ENCODE measurements around the gene DBX2. TPM values are rescaled to one million over a fixed set of nuclear protein-coding genes. Genes with fewer than 3 reads are reported as not detected.
"Not testable (repeated sequence)": the region's sequence is repeated elsewhere in the genome, so short reads cannot be mapped to it uniquely, and the experiment has no call there.

The DBX2 gene
- 0.08 TPM for polyA plus RNA-seq (ENCODE audit: insufficient read length)
- long read RNA-seq, donor 1: 0 reads
- long read RNA-seq, donor 2, partial matches to known transcripts: 0 of 1 reads
- long read RNA-seq, donor 2, other reads (novel, unspliced or antisense): 0 of 1 reads
- long read RNA-seq, donor 3: 0 reads
- long read RNA-seq, donor 4: 0 reads
- long read RNA-seq, donor 5: 0 reads
- long read RNA-seq, donor 6: 0 reads
- long read RNA-seq, donor 7: 0 reads
- long read RNA-seq, donor 8: 0 reads

DNA sequence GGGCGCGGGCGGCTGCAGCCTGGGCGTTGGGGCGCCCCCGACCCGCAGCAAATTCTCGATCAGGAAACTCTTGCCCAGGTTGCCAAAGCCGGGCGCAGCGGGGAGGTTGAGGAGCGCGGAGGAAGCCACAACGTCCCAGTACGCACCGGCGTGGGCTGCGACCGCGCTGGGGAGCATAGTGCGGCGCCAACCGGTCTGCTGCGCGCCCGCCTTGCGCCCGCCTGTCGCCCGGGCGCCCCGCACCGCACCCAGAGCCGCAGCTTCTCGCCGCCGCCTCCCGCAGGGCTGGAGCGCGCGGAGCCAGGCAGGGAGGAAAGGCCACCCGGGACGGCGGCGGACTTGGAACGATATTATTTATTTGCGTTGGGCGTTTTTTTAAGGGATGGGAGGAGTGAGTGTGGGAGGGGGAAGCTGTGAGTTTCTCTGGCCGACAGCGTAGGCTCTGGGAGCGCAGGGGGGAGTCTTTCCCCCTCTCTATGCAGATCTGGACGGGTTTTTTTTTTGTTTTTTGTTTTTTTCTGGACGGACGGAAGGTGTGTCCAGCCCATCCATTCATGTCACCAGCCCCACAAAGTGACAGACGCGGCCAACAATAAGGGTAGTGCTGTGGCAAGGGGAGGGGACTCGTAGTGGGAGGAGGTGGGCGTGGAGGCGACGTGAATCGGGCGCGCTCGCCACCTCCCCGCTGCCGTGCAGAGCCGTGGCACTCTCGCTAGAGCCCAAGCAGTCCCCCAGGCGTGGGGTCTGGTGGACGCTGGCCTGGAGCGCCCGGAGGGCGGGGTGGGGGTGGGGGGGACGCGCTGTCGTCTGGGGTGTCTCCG lies at the start of gene DBX2:
Gene DBX2 (minus strand): TSS at position 349 of the 821 bp plus-strand sequence. CDS start 172 bp downstream, at position 177.
- peak; percentile 34 for DNase-seq

- DNase-seq: no peak
Observed at GRCh38 chr12:45098766-45099165, 47.9 kb upstream of the DBX2 start.

GRCh38 chr12:45095417-45095816 lies 44.5 kb upstream of the DBX2 start:
- DNase-seq: not testable (repeated sequence)

GRCh38 chr12:45093051-45093450 lies 42.2 kb upstream of the DBX2 start:
- no peak for DNase-seq

DNA sequence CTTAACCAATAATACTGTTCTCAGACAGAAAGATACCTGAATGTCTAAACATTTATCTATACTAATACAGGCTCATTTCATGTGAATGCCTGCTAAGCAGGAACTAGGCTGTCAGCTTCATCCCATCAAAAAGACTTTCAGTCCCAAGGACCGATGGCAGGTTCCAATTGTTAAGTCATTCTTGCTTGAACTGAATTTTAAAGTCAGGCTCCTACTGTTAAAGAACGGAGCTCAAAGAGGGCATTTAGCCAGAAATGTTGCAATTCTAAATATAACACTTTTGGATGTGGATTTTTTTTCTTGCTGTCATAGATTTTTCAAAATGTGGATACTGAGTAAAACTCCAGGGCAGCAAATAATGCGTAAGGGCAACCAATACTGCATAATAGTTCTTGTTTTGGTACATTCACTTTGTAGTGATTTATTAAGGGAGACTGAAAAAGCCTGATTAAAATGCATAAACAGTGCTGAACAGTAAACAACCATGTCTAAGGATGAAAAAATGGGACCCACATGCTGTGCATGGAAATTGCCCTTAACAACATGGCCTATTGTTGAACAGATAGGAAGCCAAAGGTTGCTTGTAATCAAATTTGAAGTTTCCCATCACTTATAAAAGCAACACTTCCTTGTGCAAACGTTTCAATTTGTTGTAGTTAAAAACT lies 38.6 kb upstream of the DBX2 start:
- no peak for DNase-seq

DNA sequence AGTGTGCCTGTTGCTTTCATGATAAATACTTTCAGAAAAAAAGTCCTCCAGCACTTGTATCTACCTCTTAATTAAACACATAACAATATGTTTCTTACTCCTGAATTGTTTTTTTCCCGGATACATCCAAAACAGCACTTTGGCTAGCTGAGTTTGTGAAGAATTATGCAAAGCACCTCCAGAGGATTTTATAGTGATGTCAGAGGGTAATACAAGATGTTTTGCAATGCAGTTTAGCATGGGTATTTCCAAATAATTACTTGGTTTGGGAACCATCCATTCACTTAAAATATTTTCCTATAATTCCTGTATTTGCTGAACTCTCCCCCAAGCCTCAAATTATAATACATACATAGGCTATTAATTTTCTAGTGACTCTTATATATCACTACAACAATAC lies 37.7 kb upstream of the DBX2 start:
- DNase-seq: no peak

- not testable (repeated sequence) for DNase-seq
Observed at GRCh38 chr12:45084248-45084647, 33.3 kb upstream of the DBX2 start.

DNA sequence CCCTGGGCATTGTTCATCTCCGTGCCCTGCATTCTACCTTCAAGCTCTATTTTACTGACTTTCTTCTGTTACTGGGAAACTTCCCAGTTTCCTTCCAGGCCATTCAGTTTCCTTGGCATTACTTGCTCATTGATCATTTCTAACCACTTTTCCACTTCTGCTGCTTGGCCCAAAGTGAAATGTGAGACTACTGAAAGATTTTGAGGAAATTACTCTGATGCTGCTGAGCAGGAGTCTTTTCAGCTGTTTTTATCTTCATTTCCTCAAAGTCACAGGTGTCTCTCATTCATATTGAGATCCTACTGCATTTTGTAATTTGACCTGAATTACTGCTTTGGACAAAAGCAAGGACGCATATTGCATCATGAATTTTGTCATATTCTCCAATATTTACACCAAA lies 26.4 kb upstream of the DBX2 start:
- no peak for DNase-seq

DNA sequence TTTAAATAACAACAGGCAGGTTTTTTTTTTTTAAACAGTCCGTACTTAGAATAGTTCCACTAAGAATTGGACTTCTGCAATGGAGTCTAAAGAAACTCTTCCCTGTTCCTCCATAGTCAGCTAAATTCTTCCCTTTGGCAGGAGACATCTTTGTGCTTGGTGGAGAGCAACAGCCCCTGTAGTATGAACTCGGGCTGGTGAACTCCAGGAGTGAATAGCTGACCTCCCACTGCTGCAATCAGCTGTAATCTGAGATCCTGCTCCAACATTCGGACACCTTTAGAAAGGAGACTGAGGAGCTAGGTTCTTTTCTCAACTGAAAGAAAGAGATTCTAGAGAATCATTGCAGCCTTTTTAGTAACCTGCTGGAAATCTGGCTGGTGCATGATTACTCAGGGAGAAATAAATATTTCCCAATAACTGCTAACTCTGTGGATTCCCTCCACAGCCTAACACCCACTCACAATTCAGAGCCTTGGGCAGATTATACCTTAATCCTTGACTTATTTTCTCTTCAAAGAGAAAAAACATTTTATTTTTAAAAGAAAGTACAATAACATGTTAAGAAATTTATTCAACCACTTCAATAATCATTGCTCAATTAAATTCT lies 25.6 kb upstream of the DBX2 start:
- no peak for DNase-seq

GRCh38 chr12:45075587-45076282 lies 24.8 kb upstream of the DBX2 start:
- DNase-seq: no peak

- DNase-seq: no peak
Observed at GRCh38 chr12:45065125-45065626, 14.3 kb upstream of the DBX2 start.

DNA sequence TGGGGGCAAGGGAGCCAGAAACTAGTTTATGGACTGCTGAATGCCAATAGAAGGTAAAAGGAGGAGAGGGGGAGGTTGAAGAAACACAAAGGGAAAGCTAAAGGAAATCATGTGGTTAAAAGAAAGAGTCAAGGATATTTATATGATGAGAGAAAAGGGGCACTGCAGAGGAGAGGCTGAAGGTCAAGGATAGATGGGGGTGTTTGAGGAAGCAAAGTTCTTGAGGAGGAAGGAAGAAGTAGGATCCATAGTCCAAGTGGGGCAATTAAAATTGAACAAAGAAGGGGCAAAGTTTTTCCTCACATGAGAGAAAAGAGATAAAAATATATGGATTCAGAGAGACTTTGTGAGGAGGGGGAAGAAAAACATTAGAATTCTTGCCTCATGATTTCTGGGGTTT lies 10.1 kb upstream of the DBX2 start:
- no peak for DNase-seq

DNA sequence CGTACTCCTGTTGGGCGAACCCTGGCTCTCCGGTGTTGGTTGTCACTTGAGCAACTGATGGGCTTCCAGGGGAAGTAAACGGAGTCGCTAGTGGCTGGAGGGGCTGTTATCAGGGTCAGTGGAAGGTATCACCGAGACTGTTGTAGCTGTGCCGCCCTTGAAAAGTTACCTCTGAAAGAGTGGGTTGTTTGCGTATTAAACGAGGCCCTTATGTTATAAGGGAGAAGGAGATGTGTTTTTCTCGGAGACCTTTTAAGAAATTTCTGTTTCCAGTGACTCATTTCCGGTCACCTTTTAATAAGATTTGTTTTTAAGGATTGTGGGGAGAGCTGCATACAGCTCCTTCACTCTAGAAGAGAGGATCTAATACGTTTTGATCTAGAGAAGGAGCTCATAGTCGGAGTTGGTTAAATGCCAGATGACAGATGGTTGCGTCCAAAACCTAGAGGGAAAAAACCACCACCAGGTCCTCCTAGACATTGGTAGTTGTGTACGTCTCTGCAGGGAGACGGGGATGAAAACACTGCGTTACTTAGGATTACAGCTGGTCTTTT lies 750 bp upstream of the DBX2 start:
- peak; percentile 7 for DNase-seq

DNA sequence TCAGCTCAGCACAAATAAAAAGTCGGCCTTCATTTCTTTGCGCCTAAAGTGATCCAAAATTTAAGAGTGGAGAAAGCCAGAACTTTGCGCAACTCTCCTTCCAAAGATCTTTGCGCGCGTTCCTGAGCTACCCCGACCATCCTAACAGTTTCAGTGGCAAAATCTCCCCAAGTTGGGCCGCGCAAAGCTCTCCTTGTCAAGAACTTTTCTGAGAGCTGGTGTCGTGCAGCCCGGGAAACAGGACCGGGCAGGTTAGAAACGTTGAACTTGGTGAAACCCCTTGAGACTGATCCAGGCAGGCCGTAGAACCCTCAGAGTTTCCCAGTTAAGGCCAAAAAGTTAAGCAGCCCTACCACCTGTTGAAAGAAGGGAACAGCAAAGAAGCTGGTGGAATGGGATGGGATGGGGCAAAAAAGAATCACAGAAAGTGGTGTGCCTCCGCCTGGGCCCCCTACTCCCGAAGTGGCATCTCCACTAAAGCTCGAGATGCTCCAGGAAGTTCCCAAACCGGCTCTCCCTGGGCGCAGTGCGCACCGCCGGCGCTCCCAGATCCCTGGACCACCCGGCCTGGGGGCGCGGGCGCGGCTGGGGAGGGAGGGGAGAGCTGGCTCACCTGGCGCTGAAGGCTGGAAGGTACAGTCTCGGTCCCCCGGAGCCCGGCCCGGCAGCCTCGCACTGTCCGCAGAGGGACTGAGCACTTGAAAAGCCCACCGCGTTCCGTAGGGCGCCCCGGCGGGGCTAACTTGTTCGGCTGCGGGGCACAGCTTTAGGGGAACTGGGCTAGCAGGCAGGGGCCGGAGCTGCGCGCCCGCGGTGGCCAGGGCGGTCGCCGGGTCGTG lies 768 bp downstream of the DBX2 start:
- DNase-seq: peak; percentile 21

DNA sequence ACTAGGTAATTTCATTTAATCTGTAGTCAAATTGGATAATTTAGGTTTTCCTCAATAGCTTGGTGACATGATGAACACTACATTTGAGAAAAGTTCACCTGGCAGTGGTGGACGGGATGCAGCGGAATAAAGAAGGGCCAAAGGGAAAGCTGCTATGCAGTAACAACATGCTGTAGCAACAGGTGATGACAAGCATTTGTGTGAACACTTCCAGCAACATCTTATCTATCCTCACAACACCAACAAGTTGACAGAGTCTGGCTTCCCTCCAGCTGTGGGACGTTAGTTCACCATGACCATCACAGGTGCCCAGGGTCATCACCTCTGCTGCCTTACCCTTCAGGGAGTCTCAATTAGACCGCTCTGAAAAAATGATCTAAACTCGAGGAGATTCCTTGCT lies 8.3 kb downstream of the DBX2 start:
- no peak for DNase-seq

GRCh38 chr12:45040977-45041376 lies 9.9 kb downstream of the DBX2 start:
- DNase-seq: no peak

- no peak for DNase-seq
Observed at GRCh38 chr12:45039757-45040156, 11.1 kb downstream of the DBX2 start.

DNA sequence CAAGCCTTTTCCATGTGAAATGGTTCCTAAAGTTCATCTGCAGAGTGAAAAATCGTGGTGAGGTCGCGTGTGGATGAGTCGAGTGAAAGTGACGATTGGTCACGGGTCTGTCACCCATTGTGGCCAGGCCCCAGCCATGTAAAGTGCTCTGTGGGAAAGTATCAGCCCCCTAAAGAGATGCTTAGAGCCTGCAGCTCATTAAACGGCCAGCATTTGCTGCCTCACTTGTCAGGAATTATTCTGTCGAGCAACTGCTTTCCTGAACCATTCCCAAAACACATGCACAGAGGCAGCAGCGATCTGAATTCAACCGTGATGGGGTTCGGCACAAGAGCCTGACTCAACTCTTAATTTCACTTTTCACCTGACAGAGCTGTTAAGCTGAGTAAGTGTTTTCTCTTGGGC lies 16.0 kb downstream of the DBX2 start:
- DNase-seq: peak; percentile 10

- no peak for DNase-seq
Observed at GRCh38 chr12:45017916-45018315, 33.0 kb downstream of the DBX2 start.

DNA sequence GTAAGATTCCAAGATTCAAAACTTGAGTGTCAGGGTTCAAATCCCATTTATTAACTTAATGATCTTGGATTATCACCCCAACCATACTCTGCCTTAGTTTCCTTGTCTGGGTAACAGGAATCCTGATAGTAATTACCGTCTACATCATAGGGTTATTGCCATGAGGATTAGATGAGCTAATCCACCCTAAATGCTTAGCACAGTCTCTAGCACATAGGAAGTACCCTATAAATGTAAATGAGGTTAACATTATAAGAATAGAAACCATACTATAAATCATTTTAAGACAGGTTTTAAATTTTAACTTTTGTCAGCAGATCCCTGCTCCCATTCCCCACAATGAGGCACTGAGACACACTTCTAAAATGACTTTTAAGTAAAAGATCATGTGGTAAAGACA lies 36.5 kb downstream of the DBX2 start:
- DNase-seq: no peak

DNA sequence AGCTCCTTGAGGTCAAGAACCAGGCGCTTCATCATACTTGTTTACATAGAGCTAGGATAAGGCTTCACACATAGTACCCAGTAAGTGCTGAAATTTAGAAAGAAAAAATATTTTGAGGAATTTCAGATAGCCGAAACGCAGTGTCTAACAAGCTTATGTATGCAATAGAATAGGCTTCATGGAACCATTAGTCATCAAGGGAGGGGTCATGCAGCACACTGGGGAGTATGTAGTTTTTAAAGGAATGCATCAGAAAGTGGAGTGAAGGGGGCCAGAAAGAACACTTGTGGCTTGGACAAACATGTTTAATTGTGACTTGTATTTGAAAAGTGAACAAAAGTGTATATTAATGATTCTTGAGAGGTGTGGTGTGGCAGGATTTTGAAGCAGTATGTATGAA lies 38.1 kb downstream of the DBX2 start:
- DNase-seq: no peak

Data from left kidney (tissue), 8 donors.